Measurements from ENCODE around the gene CAB39L.
A peak's percentile ranks its signal among the peaks of the same experiment; 100 is the strongest.

The CAB39L gene

GRCh38 chr13:49304763-49305700 is 138.8 kb downstream of the CAB39L start:
- Histone ChIP-seq H3K9ac (ENCODE audit: low read length) (no peak overlapping the region), H3K9me3 (ENCODE audit: control insufficient read depth, low read length) (no peaks in the 10 kb centered on the region), H3K27me3 (replicated peaks; ENCODE audit: control insufficient read depth, insufficient read depth, low read length) (no peaks in the 10 kb centered on the region), H3K4me3 (ENCODE audit: low read length) (no peak overlapping the region), H3K4me1 (ENCODE audit: control insufficient read depth, insufficient read depth, low read length) (peaks cover 58% of the 10 kb centered on the region), H3K36me3 (ENCODE audit: control insufficient read depth, insufficient read depth, low read length, severe bottlenecking) (no peaks in the 10 kb centered on the region)
- no peak for DNase-seq (ENCODE audit: low read depth)

- DNase-seq (ENCODE audit: low read depth) = no peak
- Histone ChIP-seq H3K36me3 (ENCODE audit: control insufficient read depth, insufficient read depth, low read length, severe bottlenecking) (no peaks in the 10 kb centered on the region), H3K4me3 (ENCODE audit: low read length) (no peak overlapping the region), H3K4me1 (ENCODE audit: control insufficient read depth, insufficient read depth, low read length) (peaks cover 57% of the 10 kb centered on the region), H3K9me3 (ENCODE audit: control insufficient read depth, low read length) (no peaks in the 10 kb centered on the region), H3K9ac (ENCODE audit: low read length) (no peak overlapping the region), H3K27me3 (replicated peaks; ENCODE audit: control insufficient read depth, insufficient read depth, low read length) (no peaks in the 10 kb centered on the region)
Observed at GRCh38 chr13:49304356-49304755, 139.5 kb downstream of the CAB39L start.

GRCh38 chr13:49303533-49304252 is 140.2 kb downstream of the CAB39L start:
- Histone ChIP-seq H3K4me1 (ENCODE audit: control insufficient read depth, insufficient read depth, low read length) (peaks cover 52% of the 10 kb centered on the region), H3K4me3 (ENCODE audit: low read length) (no peak overlapping the region), H3K36me3 (ENCODE audit: control insufficient read depth, insufficient read depth, low read length, severe bottlenecking) (no peaks in the 10 kb centered on the region), H3K9me3 (ENCODE audit: control insufficient read depth, low read length) (no peaks in the 10 kb centered on the region), H3K27me3 (replicated peaks; ENCODE audit: control insufficient read depth, insufficient read depth, low read length) (no peaks in the 10 kb centered on the region), H3K9ac (ENCODE audit: low read length) (no peak overlapping the region)
- DNase-seq (ENCODE audit: low read depth) = no peak

- Histone ChIP-seq H3K36me3 (ENCODE audit: control insufficient read depth, insufficient read depth, low read length, severe bottlenecking) (no peaks in the 10 kb centered on the region), H3K9me3 (ENCODE audit: control insufficient read depth, low read length) (no peaks in the 10 kb centered on the region), H3K27me3 (replicated peaks; ENCODE audit: control insufficient read depth, insufficient read depth, low read length) (no peaks in the 10 kb centered on the region), H3K4me1 (ENCODE audit: control insufficient read depth, insufficient read depth, low read length) (peaks cover 47% of the 10 kb centered on the region), H3K4me3 (ENCODE audit: low read length) (no peak overlapping the region), H3K9ac (ENCODE audit: low read length) (no peak overlapping the region)
- DNase-seq (ENCODE audit: low read depth) = no peak
Observed at GRCh38 chr13:49302817-49303216, 141.0 kb downstream of the CAB39L start.

GRCh38 chr13:49302222-49302621 is 141.6 kb downstream of the CAB39L start:
- Histone ChIP-seq H3K9ac (ENCODE audit: low read length) (no peak overlapping the region), H3K4me1 (ENCODE audit: control insufficient read depth, insufficient read depth, low read length) (peaks cover 41% of the 10 kb centered on the region), H3K9me3 (ENCODE audit: control insufficient read depth, low read length) (no peaks in the 10 kb centered on the region), H3K27me3 (replicated peaks; ENCODE audit: control insufficient read depth, insufficient read depth, low read length) (no peaks in the 10 kb centered on the region), H3K36me3 (ENCODE audit: control insufficient read depth, insufficient read depth, low read length, severe bottlenecking) (no peaks in the 10 kb centered on the region), H3K4me3 (ENCODE audit: low read length) (no peak overlapping the region)
- DNase-seq (ENCODE audit: low read depth) = no peak

GRCh38 chr13:49300739-49301589 is 142.9 kb downstream of the CAB39L start:
- Histone ChIP-seq H3K9ac (ENCODE audit: low read length) (peak overlapping the region; percentile 70), H3K4me3 (ENCODE audit: low read length) (peak overlapping the region; percentile 49), H3K9me3 (ENCODE audit: control insufficient read depth, low read length) (no peaks in the 10 kb centered on the region), H3K4me1 (ENCODE audit: control insufficient read depth, insufficient read depth, low read length) (peaks cover 31% of the 10 kb centered on the region), H3K27me3 (replicated peaks; ENCODE audit: control insufficient read depth, insufficient read depth, low read length) (no peaks in the 10 kb centered on the region), H3K36me3 (ENCODE audit: control insufficient read depth, insufficient read depth, low read length, severe bottlenecking) (no peaks in the 10 kb centered on the region)
- DNase-seq (ENCODE audit: low read depth) = peak; percentile 88

GRCh38 chr13:49300276-49300675 is 143.6 kb downstream of the CAB39L start:
- Histone ChIP-seq H3K4me1 (ENCODE audit: control insufficient read depth, insufficient read depth, low read length) (peaks cover 30% of the 10 kb centered on the region), H3K4me3 (ENCODE audit: low read length) (no peak overlapping the region), H3K9me3 (ENCODE audit: control insufficient read depth, low read length) (no peaks in the 10 kb centered on the region), H3K9ac (ENCODE audit: low read length) (peak overlapping the region; percentile 14), H3K27me3 (replicated peaks; ENCODE audit: control insufficient read depth, insufficient read depth, low read length) (no peaks in the 10 kb centered on the region), H3K36me3 (ENCODE audit: control insufficient read depth, insufficient read depth, low read length, severe bottlenecking) (no peaks in the 10 kb centered on the region)
- no peak for DNase-seq (ENCODE audit: low read depth)

- Histone ChIP-seq H3K36me3 (ENCODE audit: control insufficient read depth, insufficient read depth, low read length, severe bottlenecking) (no peaks in the 10 kb centered on the region), H3K4me3 (ENCODE audit: low read length) (no peak overlapping the region), H3K4me1 (ENCODE audit: control insufficient read depth, insufficient read depth, low read length) (peaks cover 22% of the 10 kb centered on the region), H3K27me3 (replicated peaks; ENCODE audit: control insufficient read depth, insufficient read depth, low read length) (no peaks in the 10 kb centered on the region), H3K9me3 (ENCODE audit: control insufficient read depth, low read length) (no peaks in the 10 kb centered on the region), H3K9ac (ENCODE audit: low read length) (no peak overlapping the region)
- DNase-seq (ENCODE audit: low read depth) = no peak
Observed at GRCh38 chr13:49298903-49299605, 144.8 kb downstream of the CAB39L start.

GRCh38 chr13:49298416-49298815 is 145.4 kb downstream of the CAB39L start:
- H3K36me3 ChIP-seq (ENCODE audit: control insufficient read depth, insufficient read depth, low read length, severe bottlenecking) = no peaks in the 10 kb centered on the region
- H3K4me3 ChIP-seq (ENCODE audit: low read length) = no peak overlapping the region
- no peak for DNase-seq (ENCODE audit: low read depth)
- peaks cover 16% of the 10 kb centered on the region for H3K4me1 ChIP-seq (ENCODE audit: control insufficient read depth, insufficient read depth, low read length)
- H3K9me3 ChIP-seq (ENCODE audit: control insufficient read depth, low read length) = no peaks in the 10 kb centered on the region
- no peak overlapping the region for H3K9ac ChIP-seq (ENCODE audit: low read length)
- H3K27me3 ChIP-seq (replicated peaks; ENCODE audit: control insufficient read depth, insufficient read depth, low read length) = no peaks in the 10 kb centered on the region

GRCh38 chr13:49297338-49297737 is 146.5 kb downstream of the CAB39L start:
- H3K9me3 ChIP-seq (ENCODE audit: control insufficient read depth, low read length) = no peaks in the 10 kb centered on the region
- H3K4me1 ChIP-seq (ENCODE audit: control insufficient read depth, insufficient read depth, low read length) = peaks cover 26% of the 10 kb centered on the region
- no peak overlapping the region for H3K9ac ChIP-seq (ENCODE audit: low read length)
- H3K27me3 ChIP-seq (replicated peaks; ENCODE audit: control insufficient read depth, insufficient read depth, low read length) = no peaks in the 10 kb centered on the region
- DNase-seq (ENCODE audit: low read depth) = no peak
- H3K4me3 ChIP-seq (ENCODE audit: low read length) = no peak overlapping the region
- H3K36me3 ChIP-seq (ENCODE audit: control insufficient read depth, insufficient read depth, low read length, severe bottlenecking) = no peaks in the 10 kb centered on the region
